GM21723 (cell line): ENCODE data around the gene TBC1D5.

Experiments
- ATAC-seq: cut with Tn5 transposase; IDR thresholded peaks from one replicate; pipeline ENCODE4 v1.9.1; 2021; ENCODE audit warnings: mild to moderate bottlenecking, moderate library complexity; ENCODE audit not compliant: unreplicated experiment

TBC1D5 gene

GRCh38 chr3:17320266-17320665, 422.2 kb downstream of the TBC1D5 start:
- no peak for ATAC-seq

GRCh38 chr3:17315897-17316296, 426.5 kb downstream of the TBC1D5 start:
- ATAC-seq = no peak

- ATAC-seq = no peak
These were observed 428.3 kb downstream of the TBC1D5 start for GRCh38 chr3:17314171-17314570.

GRCh38 chr3:17313746-17314145, 428.7 kb downstream of the TBC1D5 start:
- ATAC-seq = no peak

- ATAC-seq = no peak
These were observed 431.4 kb downstream of the TBC1D5 start for GRCh38 chr3:17310983-17311382.

- no peak for ATAC-seq
These were observed 434.5 kb downstream of the TBC1D5 start for GRCh38 chr3:17307887-17308286.

- ATAC-seq = no peak
These were observed 434.9 kb downstream of the TBC1D5 start for GRCh38 chr3:17307482-17307881.

- ATAC-seq = no peak
These were observed 437.5 kb downstream of the TBC1D5 start for GRCh38 chr3:17304969-17305368.

GRCh38 chr3:17302774-17303173, 439.7 kb downstream of the TBC1D5 start:
- no peak for ATAC-seq

- no peak for ATAC-seq
These were observed 440.3 kb downstream of the TBC1D5 start for GRCh38 chr3:17302170-17302569.

GRCh38 chr3:17301271-17301670, 441.2 kb downstream of the TBC1D5 start:
- no peak for ATAC-seq

- no peak for ATAC-seq
These were observed 442.0 kb downstream of the TBC1D5 start for GRCh38 chr3:17300441-17300840.

- no peak for ATAC-seq
These were observed 444.4 kb downstream of the TBC1D5 start for GRCh38 chr3:17298038-17298437.

GRCh38 chr3:17292556-17292955, 449.9 kb downstream of the TBC1D5 start:
- ATAC-seq = no peak

GRCh38 chr3:17290894-17291293, 451.5 kb downstream of the TBC1D5 start:
- no peak for ATAC-seq

GRCh38 chr3:17288839-17289399, 453.5 kb downstream of the TBC1D5 start:
- ATAC-seq = no peak

- no peak for ATAC-seq
These were observed 455.3 kb downstream of the TBC1D5 start for GRCh38 chr3:17287006-17287689.

- ATAC-seq = no peak
These were observed 464.4 kb downstream of the TBC1D5 start for GRCh38 chr3:17278006-17278405.

GRCh38 chr3:17266846-17267245, 475.6 kb downstream of the TBC1D5 start:
- ATAC-seq = no peak

- no peak for ATAC-seq
These were observed 480.6 kb downstream of the TBC1D5 start for GRCh38 chr3:17261627-17262369.

GRCh38 chr3:17260257-17260656, 482.2 kb downstream of the TBC1D5 start:
- ATAC-seq = no peak

- ATAC-seq = no peak
These were observed 482.7 kb downstream of the TBC1D5 start for GRCh38 chr3:17259685-17260084.
